HepG2 (cell line): ENCODE data around the gene HINT2. TPM values are rescaled to one million over a fixed set of nuclear protein-coding genes. Genes with fewer than 3 reads are reported as not detected.
A peak's percentile ranks its signal among the peaks of the same experiment; 100 is the strongest.

Source experiments
- HNRNPK ChIP-seq: fragments of 200-400 bp; formaldehyde crosslinking; IDR thresholded peaks from 2 replicates; pipeline ENCODE4 v1.6.1; 2018; ENCODE audit warnings: low read length, low read depth, moderate library complexity, mild to moderate bottlenecking; ENCODE audit not compliant: poor library complexity, severe bottlenecking
- MAFK ChIP-seq, 2 experiments: IDR thresholded peaks in 1 of 2; conservative IDR thresholded peaks in 1 of 2; 2 replicates each; pipeline ENCODE4 v1.6.1; 2011; ENCODE audit warnings: improper control_type of control experiment in 2 of 2, low read length in 2 of 2
- MEIS2 ChIP-seq: sonication (generic); formaldehyde crosslinking; IDR thresholded peaks from 2 replicates; pipeline ENCODE4 v1.9.0; 2021; ENCODE audit warnings: mild to moderate bottlenecking, missing genetic modification reagents
- NFKB2 ChIP-seq: sonication (generic); formaldehyde crosslinking; IDR thresholded peaks from 2 replicates; pipeline ENCODE4 v1.4.0; 2020; ENCODE audit warnings: missing genetic modification reagents, borderline replicate concordance
- NR3C1 ChIP-seq: sonication (generic); formaldehyde crosslinking; IDR thresholded peaks from 2 replicates; pipeline ENCODE4 v1.4.0; 2020; ENCODE audit warnings: missing genetic modification reagents
- RARA ChIP-seq: IDR thresholded peaks from 2 replicates; pipeline ENCODE4 v1.6.1; 2016; ENCODE audit warnings: missing genetic modification reagents, missing compliant biosample characterization
- SOX6 ChIP-seq, 2 experiments: fragments of 450-650 bp in 1 of 2; sonication (generic) in 1 of 2; formaldehyde crosslinking in 1 of 2; IDR thresholded peaks; 2 replicates each; pipeline versions ENCODE4 v1.4.0 to v1.6.1; 2017 to 2020; ENCODE audit warnings: antibody characterized with exemption in 1 of 2, mild to moderate bottlenecking in 1 of 2, missing genetic modification reagents in 1 of 2
- SRSF4 ChIP-seq: fragments of 200-400 bp; formaldehyde crosslinking; IDR thresholded peaks from one replicate; pipeline ENCODE4 v1.6.1; 2018; ENCODE audit warnings: mild to moderate bottlenecking, low read depth, low read length, moderate library complexity; ENCODE audit not compliant: poor library complexity, severe bottlenecking
- ZFP62 ChIP-seq: sonication (generic); formaldehyde crosslinking; IDR thresholded peaks from 2 replicates; pipeline ENCODE4 v1.4.0; 2020; ENCODE audit warnings: missing genetic modification reagents
- ZNF749 ChIP-seq: sonication (generic); formaldehyde crosslinking; IDR thresholded peaks from 2 replicates; pipeline ENCODE4 v1.8.0; 2022; ENCODE audit warnings: mild to moderate bottlenecking, missing genetic modification reagents, moderate library complexity, borderline replicate concordance
- ZNF891 ChIP-seq: sonication (generic); formaldehyde crosslinking; IDR thresholded peaks from 2 replicates; pipeline ENCODE4 v1.5.0; 2020; ENCODE audit warnings: mild to moderate bottlenecking, missing genetic modification reagents
- ZSCAN30 ChIP-seq: sonication (generic); formaldehyde crosslinking; IDR thresholded peaks from 2 replicates; pipeline ENCODE4 v1.5.0; 2020; ENCODE audit warnings: mild to moderate bottlenecking, missing genetic modification reagents
- polyA plus RNA-seq, 8 experiments: library from polyadenylated mRNA; depleted of rRNA in 3 of 8; stranded (reverse) in 7 of 8; unstranded in 1 of 8; fragments of >200 nt; fragmentation: Illumina TruSeq in 4 of 8; extraction: Trizol in 4 of 8; gene quantifications; 2 replicates each; pipeline versions ENCODE4 v1.2.1 to v1.2.3, GENCODE V29; 2011 to 2016; ENCODE audit warnings: low read depth in 4 of 8, missing spikeins in 1 of 8, mixed read lengths in 1 of 8; ENCODE audit not compliant: insufficient read depth in 1 of 8
- total RNA-seq, 5 experiments: library from RNA; depleted of rRNA; stranded (reverse); fragments of >200 nt; fragmentation: Illumina TruSeq; extraction: Trizol; gene quantifications; 2 replicates each; pipeline ENCODE4 v1.2.3, GENCODE V29; 2016; ENCODE audit warnings: low read depth in 1 of 5
- TF ChIP-seq, protein P1 (sequence below): sonication (generic); formaldehyde crosslinking; IDR thresholded peaks from 2 replicates; pipeline ENCODE4 v1.4.0; 2020; ENCODE audit warnings: low read depth, mild to moderate bottlenecking, missing genetic modification reagents
- TF ChIP-seq, protein P2 (sequence below): IDR thresholded peaks from 2 replicates; pipeline ENCODE4 v1.6.1; 2016; ENCODE audit warnings: low read depth
- TF ChIP-seq, protein P3 (sequence below): sonication (generic); formaldehyde crosslinking; IDR thresholded peaks from 2 replicates; pipeline ENCODE4 v1.4.0; 2020; ENCODE audit warnings: mild to moderate bottlenecking, missing genetic modification reagents
- TF ChIP-seq, protein P4 (sequence below): IDR thresholded peaks from 2 replicates; pipeline ENCODE4 v1.6.1; 2012; ENCODE audit warnings: inconsistent platforms
- TF ChIP-seq, protein P5 (sequence below): sonication (generic); formaldehyde crosslinking; IDR thresholded peaks from 2 replicates; pipeline ENCODE4 v1.5.0; 2020; ENCODE audit warnings: missing genetic modification reagents

Gene HINT2
- total and polyA plus RNA-seq, 2 of the 13 experiments (the other 11 are each of a cell fraction or from before 2014, with no cell fraction given), result 37.9 to 56.2 TPM

DNA sequence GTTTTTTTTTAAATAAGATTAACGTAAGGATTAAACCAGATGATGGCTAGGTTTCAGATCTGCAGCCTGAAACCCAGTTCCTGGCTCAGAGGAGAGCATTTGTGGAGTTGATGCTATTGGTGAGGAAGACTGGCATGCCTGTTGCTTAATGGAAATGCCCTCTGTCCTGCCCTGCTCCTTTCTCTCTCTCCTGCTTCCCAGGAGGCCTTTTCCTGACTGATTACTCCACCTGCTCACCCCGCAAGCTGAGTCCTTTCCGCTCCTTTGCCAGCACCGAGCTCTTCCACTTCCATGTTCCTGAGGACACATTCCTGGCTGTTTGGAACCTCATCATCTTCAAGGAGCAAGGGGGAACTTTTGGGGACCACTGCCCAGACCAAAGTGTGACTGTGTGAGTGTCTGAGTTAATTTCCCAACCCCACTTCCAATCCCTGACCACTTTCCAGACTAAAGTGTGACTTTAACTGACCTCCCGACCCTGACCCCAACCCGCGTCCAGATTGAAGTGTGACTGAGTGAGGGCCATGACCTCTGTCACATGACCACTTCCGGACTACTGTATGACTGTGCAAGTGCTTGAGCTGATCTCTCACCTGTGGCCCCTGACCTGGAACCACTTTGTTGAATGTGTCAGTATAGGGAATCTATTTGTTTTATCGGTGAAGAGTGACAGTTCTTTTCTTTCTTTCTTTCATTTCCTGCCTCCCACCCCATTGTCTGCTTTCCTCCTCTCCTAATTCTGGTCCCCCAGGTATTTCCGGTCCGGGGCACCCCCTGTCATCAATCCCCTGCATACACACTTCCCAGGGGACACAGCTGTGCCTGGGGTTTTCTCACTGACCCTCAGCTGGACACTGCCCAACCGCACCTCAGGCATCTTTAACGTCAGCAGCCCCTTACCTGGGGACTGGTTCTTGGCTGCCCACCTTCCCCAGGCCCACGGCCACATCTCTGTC is 19.7 kb upstream of the HINT2 start (continued):
- TF ChIP-seq, protein P1, sequence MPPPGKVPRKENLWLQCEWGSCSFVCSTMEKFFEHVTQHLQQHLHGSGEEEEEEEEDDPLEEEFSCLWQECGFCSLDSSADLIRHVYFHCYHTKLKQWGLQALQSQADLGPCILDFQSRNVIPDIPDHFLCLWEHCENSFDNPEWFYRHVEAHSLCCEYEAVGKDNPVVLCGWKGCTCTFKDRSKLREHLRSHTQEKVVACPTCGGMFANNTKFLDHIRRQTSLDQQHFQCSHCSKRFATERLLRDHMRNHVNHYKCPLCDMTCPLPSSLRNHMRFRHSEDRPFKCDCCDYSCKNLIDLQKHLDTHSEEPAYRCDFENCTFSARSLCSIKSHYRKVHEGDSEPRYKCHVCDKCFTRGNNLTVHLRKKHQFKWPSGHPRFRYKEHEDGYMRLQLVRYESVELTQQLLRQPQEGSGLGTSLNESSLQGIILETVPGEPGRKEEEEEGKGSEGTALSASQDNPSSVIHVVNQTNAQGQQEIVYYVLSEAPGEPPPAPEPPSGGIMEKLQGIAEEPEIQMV, result no peak
- TF ChIP-seq ZNF749 (no peak), ZNF891 (CRISPR knock-in tag) (no peak), NR3C1 (CRISPR knock-in tag) (no peak), RARA (CRISPR knock-in tag) (peak; percentile 94), ZSCAN30 (CRISPR knock-in tag) (no peak), NFKB2 (CRISPR knock-in tag) (no peak), ZFP62 (CRISPR knock-in tag) (no peak), MAFK (conservative IDR thresholded peaks at IDR 0.05 in 1 of 2, IDR thresholded peaks at IDR 0.05 in 1 of 2; ENCODE audit: low read length in 2 of 2) (no peak), MEIS2 (CRISPR knock-in tag) (0 out of 2 replicates have a peak, but pooled peaks have one; percentile 47), HNRNPK (no peak), SOX6 (IDR thresholded peaks at IDR 0.05) (no peak), SOX6 (CRISPR knock-in tag; IDR thresholded peaks at IDR 0.05) (peak; percentile 49; the same call in 1 of the 2 replicates), SRSF4 (no peak)
- TF ChIP-seq, protein P2, sequence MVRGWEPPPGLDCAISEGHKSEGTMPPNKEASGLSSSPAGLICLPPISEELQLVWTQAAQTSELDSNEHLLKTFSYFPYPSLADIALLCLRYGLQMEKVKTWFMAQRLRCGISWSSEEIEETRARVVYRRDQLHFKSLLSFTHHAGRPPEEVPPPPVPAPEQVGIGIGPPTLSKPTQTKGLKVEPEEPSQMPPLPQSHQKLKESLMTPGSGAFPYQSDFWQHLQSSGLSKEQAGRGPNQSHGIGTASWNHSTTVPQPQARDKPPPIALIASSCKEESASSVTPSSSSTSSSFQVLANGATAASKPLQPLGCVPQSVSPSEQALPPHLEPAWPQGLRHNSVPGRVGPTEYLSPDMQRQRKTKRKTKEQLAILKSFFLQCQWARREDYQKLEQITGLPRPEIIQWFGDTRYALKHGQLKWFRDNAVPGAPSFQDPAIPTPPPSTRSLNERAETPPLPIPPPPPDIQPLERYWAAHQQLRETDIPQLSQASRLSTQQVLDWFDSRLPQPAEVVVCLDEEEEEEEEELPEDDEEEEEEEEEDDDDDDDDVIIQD (CRISPR knock-in tag), result no peak
- TF ChIP-seq, protein P3, sequence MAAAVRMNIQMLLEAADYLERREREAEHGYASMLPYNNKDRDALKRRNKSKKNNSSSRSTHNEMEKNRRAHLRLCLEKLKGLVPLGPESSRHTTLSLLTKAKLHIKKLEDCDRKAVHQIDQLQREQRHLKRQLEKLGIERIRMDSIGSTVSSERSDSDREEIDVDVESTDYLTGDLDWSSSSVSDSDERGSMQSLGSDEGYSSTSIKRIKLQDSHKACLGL, result no peak
- TF ChIP-seq, protein P4, sequence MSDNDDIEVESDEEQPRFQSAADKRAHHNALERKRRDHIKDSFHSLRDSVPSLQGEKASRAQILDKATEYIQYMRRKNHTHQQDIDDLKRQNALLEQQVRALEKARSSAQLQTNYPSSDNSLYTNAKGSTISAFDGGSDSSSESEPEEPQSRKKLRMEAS, result peak; percentile 39; the same call in 1 of the 2 replicates
- TF ChIP-seq, protein P5, sequence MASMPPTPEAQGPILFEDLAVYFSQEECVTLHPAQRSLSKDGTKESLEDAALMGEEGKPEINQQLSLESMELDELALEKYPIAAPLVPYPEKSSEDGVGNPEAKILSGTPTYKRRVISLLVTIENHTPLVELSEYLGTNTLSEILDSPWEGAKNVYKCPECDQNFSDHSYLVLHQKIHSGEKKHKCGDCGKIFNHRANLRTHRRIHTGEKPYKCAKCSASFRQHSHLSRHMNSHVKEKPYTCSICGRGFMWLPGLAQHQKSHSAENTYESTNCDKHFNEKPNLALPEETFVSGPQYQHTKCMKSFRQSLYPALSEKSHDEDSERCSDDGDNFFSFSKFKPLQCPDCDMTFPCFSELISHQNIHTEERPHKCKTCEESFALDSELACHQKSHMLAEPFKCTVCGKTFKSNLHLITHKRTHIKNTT (CRISPR knock-in tag), result no peak
